Sigmoid colon (tissue), 7 donors: ENCODE measurements around the gene RHBDF2. TPM values are rescaled to one million over a fixed set of nuclear protein-coding genes. Genes with fewer than 3 reads are reported as not detected.

ENCODE experiments used
- DNase-seq: peaks from one replicate; pipeline ENCODE4 v3.0.0-alpha.2; 2019
- H3K27ac ChIP-seq, 4 donors: fragments of 200-600 bp; sonication (generic); one replicate each; pipeline ENCODE4 v1.5.1; 2016 to 2019; ENCODE audit warnings: mild to moderate bottlenecking in 1 of 4
- H3K27me3 ChIP-seq, 3 donors: fragments of 200-600 bp; sonication (generic); one replicate each; pipeline ENCODE4 v1.5.1; 2019; ENCODE audit warnings: mild to moderate bottlenecking in 1 of 3
- H3K36me3 ChIP-seq, 4 donors: fragments of 200-600 bp; sonication (generic); one replicate each; pipeline ENCODE4 v1.5.1; 2016 to 2019
- H3K4me1 ChIP-seq, 4 donors: fragments of 200-600 bp; sonication (generic); one replicate each; pipeline ENCODE4 v1.5.1; 2017 to 2019
- H3K4me3 ChIP-seq, 4 donors: fragments of 200-600 bp; sonication (generic); one replicate each; pipeline ENCODE4 v1.5.1; 2017 to 2019; ENCODE audit warnings: mild to moderate bottlenecking in 2 of 4, moderate library complexity in 1 of 4
- H3K9me3 ChIP-seq, 4 donors: fragments of 200-600 bp in 3 of 4; sonication (generic) in 3 of 4; one replicate each; pipeline versions ENCODE4 v1.5.1 to v1.6.1; 2013 to 2019
- CTCF ChIP-seq, 4 experiments: fragments of 450-650 bp in 3 of 4; fragments of 200-600 bp in 1 of 4; IDR thresholded peaks; one replicate each; pipeline ENCODE4 v1.5.1; 2016 to 2019; ENCODE audit warnings: antibody characterized with exemption in 4 of 4, mild to moderate bottlenecking in 3 of 4, moderate library complexity in 2 of 4
- EP300 ChIP-seq, 4 donors: sonication (generic); formaldehyde crosslinking; IDR thresholded peaks; one replicate each; pipeline ENCODE4 v1.6.1; 2017; ENCODE audit warnings: antibody characterized with exemption in 4 of 4
- POLR2A ChIP-seq, 2 donors: fragments of 450-650 bp; IDR thresholded peaks; one replicate each; pipeline ENCODE4 v1.6.1; 2016; ENCODE audit warnings: antibody characterized with exemption in 2 of 2, mild to moderate bottlenecking in 2 of 2, moderate library complexity in 2 of 2
- POLR2AphosphoS5 ChIP-seq, 4 donors: sonication (generic); formaldehyde crosslinking; IDR thresholded peaks; one replicate each; pipeline ENCODE4 v1.6.1; 2017; ENCODE audit warnings: antibody characterized with exemption in 4 of 4
- WGBS, 2 donors: extraction: QIAGEN DNeasy Blood & Tissue Kit; methylation state at CpG; one replicate each; pipeline ENCODE4 v1.1.7; 2013; 5-methylcytosine and 5-hydroxymethylcytosine counted together
- intact Hi-C: fragments of 100-400 bp; cut with DNase I; formaldehyde crosslinking; loops from one replicate; pipeline ENCODE4 v1.15.1; 2023
- polyA plus RNA-seq, 3 donors: library from polyadenylated mRNA; stranded (reverse); fragments of 200-250 nt; gene quantifications; one replicate each; pipeline ENCODE4 v1.2.3, GENCODE V29; 2013
- total RNA-seq, 4 donors: library from RNA; depleted of rRNA; stranded (reverse); fragments of >200 nt; gene quantifications; one replicate each; pipeline ENCODE4 v1.1.0, GENCODE V29; 2016
- donor health status: healthy with polysubstance abuse.
- donor health status: Bipolar disorder and iron deficiency.
- donor health status: healthy.

The RHBDF2 gene
- total and polyA plus RNA-seq, 7 donors: 1.2 to 35.7 (median 11.1) TPM

DNA sequence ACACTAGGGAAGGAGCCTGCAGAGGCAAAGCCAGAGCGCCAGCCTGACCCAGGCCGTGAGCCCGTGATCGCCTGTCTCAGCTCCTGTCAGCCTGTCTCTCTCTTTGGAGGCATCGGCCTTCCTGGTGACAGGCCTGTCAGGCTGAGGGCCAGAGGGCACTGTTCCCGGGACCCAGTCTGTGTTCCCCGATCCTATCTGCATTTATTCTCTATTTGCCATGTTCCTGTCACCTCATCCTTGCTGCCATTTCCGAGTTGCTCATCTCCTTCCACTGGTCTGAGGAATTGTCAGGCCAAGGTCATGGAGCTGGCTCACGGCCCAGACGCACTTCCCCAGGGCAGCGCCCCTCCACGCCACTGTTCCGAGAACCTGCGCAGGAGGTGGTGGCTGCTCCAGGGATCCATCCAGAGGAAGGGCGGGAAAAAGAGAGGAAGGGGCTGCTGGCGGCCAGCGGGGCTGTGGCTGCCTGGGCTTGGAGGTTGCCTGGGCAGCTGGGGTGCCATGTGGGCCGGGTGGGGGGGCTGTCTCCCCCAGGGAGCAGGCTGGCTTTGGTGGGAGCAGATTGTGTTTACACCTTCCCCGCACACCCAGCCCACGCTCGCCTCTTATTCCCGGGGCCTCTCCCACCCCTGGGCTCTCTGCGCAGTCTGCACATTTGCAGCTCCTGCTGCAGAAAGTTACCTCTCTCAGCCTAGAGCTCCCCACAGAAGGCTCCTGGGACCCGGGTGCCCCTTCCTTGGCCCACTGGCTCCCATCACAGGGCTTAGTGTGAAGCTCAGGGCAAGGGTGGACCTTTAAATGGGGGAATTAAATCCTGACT is 43.5 kb upstream of the RHBDF2 start:
- TF ChIP-seq CTCF (IDR thresholded peaks at IDR 0.05): no peak
- peak in 1 of 4 donors; percentile 19 for TF ChIP-seq POLR2AphosphoS5 (IDR thresholded peaks at IDR 0.05)
- Histone ChIP-seq H3K9me3 (no peaks in the 10 kb centered on the region), H3K4me3 (no peak overlapping the region), H3K27me3 (peaks cover 0 to 24% (median 21%) of the 10 kb centered on the region in 3 donors), H3K4me1 (peaks cover 0 to 46% (median 24%) of the 10 kb centered on the region in 4 donors), H3K27ac (peak overlapping the region in 2 of 4 donors; percentile 2 to 17), H3K36me3 (no peaks in the 10 kb centered on the region)
- no peak for DNase-seq
- 46 to 73% methylated on average over 24 of the region's 24 CpGs for WGBS, 2 donors
- intact Hi-C loops: no loop called here

GRCh38 chr17:76543826-76544545 is 42.8 kb upstream of the RHBDF2 start:
- DNase-seq: no peak
- peaks cover 0 to 25% (median 22%) of the 10 kb centered on the region in 3 donors for H3K27me3 ChIP-seq
- WGBS, 2 donors: 53 to 72% methylated on average over 22 of the region's 22 CpGs
- TF ChIP-seq EP300 (IDR thresholded peaks at IDR 0.05) (no peak), CTCF (IDR thresholded peaks at IDR 0.05) (no peak), POLR2AphosphoS5 (IDR thresholded peaks at IDR 0.05) (no peak), POLR2A (IDR thresholded peaks at IDR 0.05) (no peak)
- intact Hi-C loops: no loop called here
- H3K4me3 ChIP-seq: no peak overlapping the region
- H3K4me1 ChIP-seq: peaks cover 0 to 46% (median 24%) of the 10 kb centered on the region in 4 donors
- H3K9me3 ChIP-seq: no peaks in the 10 kb centered on the region
- no peaks in the 10 kb centered on the region for H3K36me3 ChIP-seq
- peak overlapping the region in 2 of 4 donors; percentile 2 to 17 for H3K27ac ChIP-seq

DNA sequence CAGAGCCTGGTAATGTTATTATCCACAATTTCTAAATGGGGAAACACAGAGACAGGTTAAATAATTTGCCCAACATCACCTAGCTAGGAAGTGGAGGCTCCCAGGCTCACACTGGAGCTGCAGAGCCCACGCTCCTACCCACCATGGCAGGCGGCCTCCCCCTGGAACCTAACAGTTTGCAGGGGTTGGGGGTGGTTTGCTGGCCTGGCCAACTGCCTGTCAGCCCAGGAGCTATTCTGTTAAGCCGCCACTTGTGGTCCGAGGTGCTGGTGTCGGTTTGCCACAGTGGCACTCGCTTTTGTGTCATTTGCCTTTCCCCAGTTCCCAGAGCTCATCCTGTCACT is 42.2 kb upstream of the RHBDF2 start:
- DNase-seq: no peak
- H3K36me3 ChIP-seq: no peaks in the 10 kb centered on the region
- 86% methylated on average over 6 of the region's 6 CpGs for WGBS, 2 donors
- intact Hi-C loops: no loop called here
- H3K27ac ChIP-seq: no peak overlapping the region
- H3K4me3 ChIP-seq: no peak overlapping the region
- H3K27me3 ChIP-seq: peaks cover 1 to 31% (median 28%) of the 10 kb centered on the region in 3 donors
- no peak for TF ChIP-seq POLR2A (IDR thresholded peaks at IDR 0.05)
- H3K4me1 ChIP-seq: peaks cover 0 to 46% (median 24%) of the 10 kb centered on the region in 4 donors
- no peaks in the 10 kb centered on the region for H3K9me3 ChIP-seq

DNA sequence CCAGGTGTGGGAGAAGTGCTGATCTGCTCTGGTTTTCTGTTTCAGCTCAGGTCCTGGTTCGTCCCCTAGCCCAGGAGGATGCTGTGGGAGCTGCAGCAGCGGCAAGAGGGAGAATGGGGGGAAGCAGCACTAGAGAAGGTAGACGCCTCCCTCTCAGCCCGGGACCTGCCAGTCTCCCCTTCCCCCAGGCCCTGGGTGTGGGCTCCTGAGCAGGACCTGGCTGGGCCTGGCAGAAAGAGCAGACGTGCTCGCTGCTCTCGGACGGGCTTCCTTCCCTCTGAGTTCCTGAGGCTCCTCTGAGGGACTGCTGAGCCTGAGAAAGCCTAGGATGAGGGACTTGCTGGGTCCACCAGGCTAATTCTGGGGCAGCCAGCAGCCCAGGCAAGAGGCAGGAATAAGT is 41.8 kb upstream of the RHBDF2 start:
- H3K27me3 ChIP-seq: peaks cover 6 to 35% (median 32%) of the 10 kb centered on the region in 3 donors
- no peak for TF ChIP-seq POLR2A (IDR thresholded peaks at IDR 0.05)
- TF ChIP-seq EP300 (IDR thresholded peaks at IDR 0.05): no peak
- TF ChIP-seq POLR2AphosphoS5 (IDR thresholded peaks at IDR 0.05): no peak
- TF ChIP-seq CTCF (IDR thresholded peaks at IDR 0.05): no peak
- H3K27ac ChIP-seq: no peak overlapping the region
- no peaks in the 10 kb centered on the region for H3K36me3 ChIP-seq
- DNase-seq: no peak
- no peak overlapping the region for H3K4me3 ChIP-seq
- no peaks in the 10 kb centered on the region for H3K9me3 ChIP-seq
- peaks cover 0 to 50% (median 28%) of the 10 kb centered on the region in 4 donors for H3K4me1 ChIP-seq
- intact Hi-C loops: no loop called here
- WGBS, 2 donors: 87 to 91% methylated on average over 8 of the region's 8 CpGs

DNA sequence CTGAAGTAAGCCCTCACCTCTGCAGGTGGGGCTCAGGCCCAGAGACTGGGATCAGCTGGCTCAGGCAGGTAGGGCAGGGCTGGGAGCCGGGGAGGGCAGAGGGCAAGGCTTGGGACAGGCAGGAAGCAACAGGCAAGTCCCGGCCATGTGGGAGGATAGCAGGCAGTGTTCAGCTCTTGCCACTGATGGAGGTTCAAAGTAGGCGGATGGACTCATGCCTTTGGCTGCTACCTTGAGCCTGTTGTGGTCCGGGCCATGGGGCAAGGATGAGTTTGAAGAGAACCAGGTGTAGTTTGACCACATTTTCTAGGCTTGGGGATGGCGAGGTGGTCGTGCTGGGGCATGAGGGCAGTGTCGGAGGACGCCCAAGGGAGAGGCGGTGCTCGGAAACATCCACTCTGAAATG is 41.3 kb upstream of the RHBDF2 start:
- Histone ChIP-seq H3K27ac (no peak overlapping the region), H3K36me3 (no peaks in the 10 kb centered on the region), H3K4me1 (peaks cover 0 to 54% (median 32%) of the 10 kb centered on the region in 4 donors), H3K4me3 (no peak overlapping the region), H3K27me3 (peaks cover 10 to 40% (median 36%) of the 10 kb centered on the region in 3 donors), H3K9me3 (no peaks in the 10 kb centered on the region)
- intact Hi-C loops: no loop called here
- TF ChIP-seq POLR2A (IDR thresholded peaks at IDR 0.05) (no peak), CTCF (IDR thresholded peaks at IDR 0.05) (no peak), POLR2AphosphoS5 (IDR thresholded peaks at IDR 0.05) (no peak), EP300 (IDR thresholded peaks at IDR 0.05) (no peak)
- DNase-seq: no peak
- 75 to 85% methylated on average over 10 of the region's 10 CpGs for WGBS, 2 donors
